Right lobe of liver (tissue), 4 donors: ENCODE data around the gene C11orf21.

Source experiments
- POLR2A ChIP-seq: fragments of 450-650 bp; IDR thresholded peaks from one replicate; pipeline ENCODE4 v1.6.1; 2017; ENCODE audit warnings: antibody characterized with exemption, mild to moderate bottlenecking
- TF ChIP-seq, protein P1 (sequence below), 4 donors: fragments of 200-600 bp in 3 of 4; fragments of 450-650 bp in 1 of 4; IDR thresholded peaks; one replicate each; pipeline versions ENCODE4 v1.5.1 to v1.8.0; 2016 to 2022; ENCODE audit warnings: antibody characterized with exemption in 4 of 4, mild to moderate bottlenecking in 2 of 4
- donor health status: DM: no; HTN: no; CAD: no.
- donor health status: DM: no; HTN: no; CAD: no.
- donor health status: DM: no; HTN: yes; CAD: no.

GRCh38 chr11:2273771-2274170 is 27.9 kb downstream of the C11orf21 start:
- TF ChIP-seq, protein P1, sequence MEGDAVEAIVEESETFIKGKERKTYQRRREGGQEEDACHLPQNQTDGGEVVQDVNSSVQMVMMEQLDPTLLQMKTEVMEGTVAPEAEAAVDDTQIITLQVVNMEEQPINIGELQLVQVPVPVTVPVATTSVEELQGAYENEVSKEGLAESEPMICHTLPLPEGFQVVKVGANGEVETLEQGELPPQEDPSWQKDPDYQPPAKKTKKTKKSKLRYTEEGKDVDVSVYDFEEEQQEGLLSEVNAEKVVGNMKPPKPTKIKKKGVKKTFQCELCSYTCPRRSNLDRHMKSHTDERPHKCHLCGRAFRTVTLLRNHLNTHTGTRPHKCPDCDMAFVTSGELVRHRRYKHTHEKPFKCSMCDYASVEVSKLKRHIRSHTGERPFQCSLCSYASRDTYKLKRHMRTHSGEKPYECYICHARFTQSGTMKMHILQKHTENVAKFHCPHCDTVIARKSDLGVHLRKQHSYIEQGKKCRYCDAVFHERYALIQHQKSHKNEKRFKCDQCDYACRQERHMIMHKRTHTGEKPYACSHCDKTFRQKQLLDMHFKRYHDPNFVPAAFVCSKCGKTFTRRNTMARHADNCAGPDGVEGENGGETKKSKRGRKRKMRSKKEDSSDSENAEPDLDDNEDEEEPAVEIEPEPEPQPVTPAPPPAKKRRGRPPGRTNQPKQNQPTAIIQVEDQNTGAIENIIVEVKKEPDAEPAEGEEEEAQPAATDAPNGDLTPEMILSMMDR (IDR thresholded peaks at IDR 0.05), result no peak
- no peak for TF ChIP-seq POLR2A
